NK-92 (cell line): ENCODE results near the gene AP4M1.

ENCODE experiments used
- DNase-seq: peaks from one replicate; lab custom pipeline; 2025; ENCODE audit not compliant: unreplicated experiment; lab: John Stamatoyannopoulos, UW

AP4M1 gene

DNA sequence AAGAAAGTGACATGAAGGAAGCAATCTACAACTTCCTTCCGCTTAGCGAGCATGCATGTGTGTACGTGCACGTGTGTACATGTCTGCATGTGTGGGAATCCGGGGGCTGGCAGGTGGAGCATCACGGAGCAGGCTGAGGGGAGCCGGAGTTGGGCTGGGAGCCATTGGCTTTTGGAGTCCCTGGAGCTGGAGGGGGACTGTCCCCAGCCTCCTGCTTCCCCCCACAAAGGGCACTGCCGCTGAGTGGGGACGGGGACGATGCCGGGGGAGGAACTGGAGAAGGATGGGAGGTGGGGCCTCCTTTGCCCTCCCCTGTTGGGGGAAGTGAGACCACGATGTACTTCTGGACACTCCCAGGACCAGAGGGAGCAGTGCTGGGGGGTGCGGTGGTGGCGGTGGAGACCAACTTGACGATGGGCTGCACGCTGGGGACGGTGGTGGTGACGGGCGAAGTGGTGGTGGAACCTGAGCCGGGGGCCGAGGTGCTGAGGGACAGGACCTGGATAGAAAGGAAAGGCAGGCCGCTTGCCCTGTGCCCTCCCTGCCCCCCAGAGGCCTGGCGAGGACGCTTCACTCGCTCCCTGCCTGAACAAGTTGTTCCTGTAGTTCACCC is 5.8 kb downstream of the AP4M1 start:
- DNase-seq, result no peak

DNA sequence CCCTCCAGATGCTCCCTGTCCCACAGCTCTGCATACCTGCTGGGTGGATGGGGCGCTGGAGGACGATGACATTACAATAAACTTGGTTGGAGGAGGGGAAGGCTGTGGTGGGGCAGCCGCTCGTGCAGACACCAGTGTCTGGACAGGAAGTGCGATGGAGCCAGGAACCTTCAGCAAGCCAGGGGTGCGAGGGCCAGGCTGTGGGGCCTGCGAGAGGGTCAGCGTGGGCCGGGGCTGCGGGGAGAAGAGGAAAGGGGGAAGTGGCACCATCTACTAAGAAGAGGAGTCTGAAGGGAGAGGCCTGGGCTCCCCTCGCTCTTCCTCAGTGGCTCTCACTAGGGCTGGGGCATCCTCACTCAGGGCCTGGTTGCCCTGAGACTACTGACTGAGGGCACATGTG is 6.4 kb downstream of the AP4M1 start:
- no peak for DNase-seq

DNA sequence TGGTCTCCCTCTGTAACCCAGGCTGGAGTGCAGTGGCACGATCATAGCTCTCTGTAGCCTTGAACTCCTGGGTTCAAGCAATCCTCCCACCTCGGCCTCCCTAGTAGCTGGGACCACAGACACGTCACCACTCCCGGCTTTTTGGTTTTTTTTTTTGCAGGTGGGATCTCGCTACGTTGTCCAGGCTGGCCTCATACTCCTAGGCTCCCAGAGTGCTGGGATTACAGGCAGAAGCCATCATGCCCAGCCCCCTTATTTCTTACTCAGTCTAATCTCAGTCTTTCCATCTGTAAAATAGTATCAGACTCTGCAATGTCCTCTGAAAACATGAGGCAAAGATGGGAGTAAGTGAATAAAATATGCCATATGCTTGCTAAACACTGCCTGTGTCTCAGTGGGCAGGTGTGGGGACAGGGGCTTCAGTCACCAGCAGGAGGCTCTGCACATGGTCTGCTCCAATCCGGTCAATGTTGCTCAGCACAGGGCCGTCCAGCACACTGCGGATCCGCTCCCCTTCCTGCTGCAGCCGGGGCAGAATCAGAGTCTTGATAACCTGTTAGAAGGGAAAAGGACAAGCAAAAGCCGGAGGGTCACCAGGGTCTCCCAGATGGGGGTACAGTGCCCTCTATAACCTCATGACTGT is 8.2 kb downstream of the AP4M1 start:
- DNase-seq, result no peak

DNA sequence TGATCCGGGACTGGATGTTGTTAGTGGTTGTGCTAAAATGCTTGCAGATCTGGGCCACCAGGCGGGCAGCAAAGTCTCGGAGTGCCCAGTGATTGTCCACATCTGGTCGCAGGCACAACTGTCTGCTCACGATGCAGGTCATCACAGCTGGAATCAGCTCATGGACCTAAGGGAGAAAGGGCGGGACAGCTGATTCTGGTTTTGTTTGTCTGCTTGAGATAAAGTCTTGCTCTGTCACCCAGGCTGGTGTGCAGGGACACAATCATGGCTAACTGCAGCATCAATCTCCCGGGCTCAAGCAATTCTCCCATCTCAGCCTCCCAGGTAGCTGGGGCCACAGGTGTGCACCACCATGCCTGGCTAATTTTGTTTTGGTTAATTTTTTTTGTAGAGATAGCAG is 9.7 kb downstream of the AP4M1 start:
- DNase-seq, result no peak

DNA sequence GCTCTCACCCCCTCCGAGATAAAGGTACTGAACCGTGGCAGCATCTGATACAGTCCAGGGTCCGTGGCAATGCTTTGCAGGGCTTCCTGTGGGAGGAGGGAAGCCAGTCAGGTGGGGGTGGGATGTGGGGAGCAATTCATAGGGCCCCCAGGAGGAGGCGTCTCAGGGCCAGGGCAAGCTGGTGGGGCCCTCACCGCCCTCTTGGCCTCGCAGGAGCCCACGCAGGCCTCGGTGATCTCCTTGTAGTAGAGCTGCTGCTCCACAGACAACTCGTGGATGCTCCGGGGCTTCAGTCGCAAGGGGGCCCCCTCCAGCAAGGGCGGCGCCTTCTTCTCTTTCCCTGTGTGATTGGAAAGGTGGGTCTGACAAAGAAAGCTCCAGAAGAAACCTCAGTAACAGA is 10.5 kb downstream of the AP4M1 start:
- no peak for DNase-seq

DNA sequence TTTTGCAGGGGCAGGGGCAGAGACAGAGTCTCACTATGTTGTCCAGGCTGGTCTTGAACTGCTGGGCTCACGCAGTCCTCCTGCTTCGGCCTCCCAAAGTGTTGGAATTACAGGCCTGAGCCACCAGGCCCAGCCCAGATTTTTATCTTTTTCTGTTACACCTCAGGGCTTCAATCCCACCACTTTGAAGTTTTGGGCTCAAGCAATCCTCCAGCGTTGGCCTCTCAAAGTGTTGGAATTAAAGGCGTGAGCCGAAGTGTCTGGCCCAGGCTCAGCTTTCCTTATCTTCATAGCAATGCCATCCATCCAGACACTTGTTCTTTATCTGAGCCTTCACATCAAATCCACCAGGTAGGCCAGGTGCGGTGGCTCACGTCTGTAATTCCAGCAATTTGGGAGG is 13.6 kb downstream of the AP4M1 start:
- no peak for DNase-seq

DNA sequence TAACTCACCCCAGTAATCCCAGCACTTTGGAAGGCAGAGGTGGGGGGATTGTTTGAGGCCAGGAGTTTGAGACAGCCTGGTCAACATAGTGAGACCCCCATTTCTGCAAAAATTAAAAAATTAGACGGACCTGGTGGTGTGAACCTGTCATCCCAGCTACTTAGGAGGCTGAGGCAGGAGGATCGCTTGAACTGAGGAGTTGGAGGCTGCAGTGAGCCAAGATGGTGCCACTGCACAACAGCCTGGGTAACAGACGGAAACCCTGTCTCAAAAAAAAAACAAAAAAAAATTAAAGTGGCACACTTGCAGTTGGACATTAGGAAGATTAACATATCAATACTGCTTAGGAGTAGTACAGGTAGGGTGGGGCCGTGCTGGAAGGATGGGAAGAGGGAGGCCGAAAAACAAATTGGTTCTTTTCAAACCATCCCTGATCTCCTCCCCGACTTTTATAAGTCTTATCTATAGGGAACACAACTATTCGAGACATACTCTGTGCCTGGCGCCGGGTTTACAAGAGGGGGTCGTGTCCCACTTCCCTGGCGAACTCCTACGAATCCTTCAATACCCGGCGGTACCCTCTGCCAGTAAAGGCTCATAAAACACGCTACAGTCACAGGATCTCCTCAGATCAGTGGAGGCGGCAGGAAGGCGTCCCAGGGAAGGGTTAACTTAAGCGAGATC is 17.1 kb downstream of the AP4M1 start:
- DNase-seq, result no peak

DNA sequence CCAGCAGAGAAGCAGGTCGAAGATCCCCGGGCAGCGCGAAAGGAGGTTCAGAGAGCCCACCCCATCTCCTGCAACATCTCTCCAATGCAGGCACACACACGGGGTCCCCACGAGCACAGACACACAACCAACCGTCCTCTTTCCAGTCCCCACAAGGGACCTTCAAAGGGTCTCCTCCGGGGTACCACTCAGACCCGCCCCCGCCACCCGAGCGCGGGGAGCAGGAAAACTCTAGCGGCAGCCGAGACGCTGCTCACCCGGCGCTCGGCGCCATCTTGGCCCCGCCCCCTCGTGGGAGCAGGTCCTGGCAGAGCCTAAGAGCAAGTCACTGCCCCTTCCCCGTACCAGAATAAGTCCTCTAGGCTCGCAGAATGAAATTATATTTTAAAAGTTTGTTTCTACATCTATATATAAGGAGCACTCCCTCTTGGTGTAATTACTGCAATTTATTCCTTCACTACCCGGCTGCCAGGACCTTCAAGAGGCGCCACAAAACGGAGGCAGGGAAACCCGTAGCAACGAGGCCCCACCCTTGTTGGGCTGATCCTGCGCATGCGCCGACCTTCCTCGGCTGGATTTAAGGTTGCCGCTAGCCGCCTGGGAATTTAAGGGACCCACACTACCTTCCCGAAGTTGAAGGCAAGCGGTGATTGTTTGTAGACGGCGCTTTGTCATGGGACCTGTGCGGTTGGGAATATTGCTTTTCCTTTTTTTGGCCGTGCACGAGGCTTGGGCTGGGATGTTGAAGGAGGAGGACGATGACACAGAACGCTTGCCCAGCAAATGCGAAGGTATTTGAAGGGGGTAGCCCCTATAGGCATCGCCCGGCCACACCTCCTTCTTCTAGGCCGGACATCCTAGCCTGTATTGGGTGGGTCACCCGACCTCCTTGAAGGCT is 17.9 kb downstream of the AP4M1 start, which contains the start of the genes CNPY4 and TAF6:
Gene CNPY4, plus strand, starts transcription at position 563 of the 898 bp plus-strand sequence. Its CDS starts 111 bp downstream, at position 674.
Gene TAF6, minus strand, starts transcription at position 287 of the 898 bp plus-strand sequence. CDS start 5,149 bp downstream, outside the sequence.
- peak; percentile 66 for DNase-seq

DNA sequence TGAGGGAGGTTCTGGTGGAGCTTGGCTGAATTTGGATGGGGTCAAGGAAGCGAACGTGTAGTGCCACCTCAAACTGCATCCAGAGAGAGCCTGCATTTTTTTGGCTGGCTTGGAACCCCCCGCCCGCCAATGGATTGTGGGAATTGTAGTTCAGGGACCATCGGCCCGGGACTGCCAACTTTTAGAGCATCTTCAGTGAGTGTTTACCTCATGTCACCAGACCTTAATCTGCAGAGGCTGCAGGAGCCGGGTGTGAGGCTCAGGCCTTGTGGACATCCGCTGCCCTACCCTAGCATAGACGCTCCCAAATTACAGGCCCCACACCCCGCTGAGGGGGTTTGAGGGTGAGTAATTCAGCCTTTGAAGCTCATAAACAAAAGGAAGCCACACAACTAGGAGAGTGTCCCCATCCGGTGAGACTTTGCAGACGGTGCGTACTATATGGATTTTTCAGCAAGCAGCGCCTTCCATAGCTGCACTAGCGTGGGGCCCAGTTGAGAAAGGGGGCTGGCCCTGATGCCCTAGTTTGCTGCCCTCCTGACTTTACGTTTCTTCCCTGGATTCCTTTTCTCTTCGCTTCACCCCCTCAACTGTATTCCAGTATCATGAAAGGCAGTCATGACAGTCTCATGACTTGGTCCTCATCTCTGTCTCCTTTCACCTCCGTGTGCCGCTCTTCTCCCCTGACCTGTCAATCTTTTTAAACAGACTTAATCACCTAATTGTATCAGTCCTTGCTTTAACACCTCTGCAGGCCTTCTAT is 18.7 kb downstream of the AP4M1 start:
- DNase-seq, result no peak

DNA sequence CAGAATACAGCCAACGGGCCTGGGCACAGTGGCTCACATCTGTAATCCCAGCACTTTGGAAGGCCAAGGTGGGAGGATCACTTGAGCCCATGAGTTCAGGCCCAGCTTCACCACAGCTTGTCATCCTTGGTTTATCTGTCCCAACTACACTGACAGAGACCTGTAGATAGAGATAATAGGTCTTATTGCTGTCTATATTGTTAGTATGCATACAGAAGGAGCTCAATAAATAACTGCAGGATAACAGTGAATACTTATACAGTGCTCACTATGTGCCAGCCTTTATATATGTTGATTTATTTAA is 19.2 kb downstream of the AP4M1 start:
- no peak for DNase-seq

DNA sequence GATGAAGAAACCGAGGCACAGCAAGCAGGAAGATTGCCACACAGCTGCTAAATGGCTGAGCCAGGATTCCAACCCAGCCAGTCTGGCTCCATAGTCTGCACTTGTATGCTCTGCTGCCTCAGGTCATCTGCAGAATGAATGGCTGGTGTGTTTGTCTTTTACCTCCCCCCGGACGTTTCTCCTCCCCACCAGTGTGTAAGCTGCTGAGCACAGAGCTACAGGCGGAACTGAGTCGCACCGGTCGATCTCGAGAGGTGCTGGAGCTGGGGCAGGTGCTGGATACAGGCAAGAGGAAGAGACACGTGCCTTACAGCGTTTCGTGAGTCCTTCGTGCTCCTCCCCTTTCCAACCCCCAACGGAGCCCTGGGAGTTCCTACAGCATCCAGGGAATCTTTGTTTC is 20.6 kb downstream of the AP4M1 start:
- no peak for DNase-seq

DNA sequence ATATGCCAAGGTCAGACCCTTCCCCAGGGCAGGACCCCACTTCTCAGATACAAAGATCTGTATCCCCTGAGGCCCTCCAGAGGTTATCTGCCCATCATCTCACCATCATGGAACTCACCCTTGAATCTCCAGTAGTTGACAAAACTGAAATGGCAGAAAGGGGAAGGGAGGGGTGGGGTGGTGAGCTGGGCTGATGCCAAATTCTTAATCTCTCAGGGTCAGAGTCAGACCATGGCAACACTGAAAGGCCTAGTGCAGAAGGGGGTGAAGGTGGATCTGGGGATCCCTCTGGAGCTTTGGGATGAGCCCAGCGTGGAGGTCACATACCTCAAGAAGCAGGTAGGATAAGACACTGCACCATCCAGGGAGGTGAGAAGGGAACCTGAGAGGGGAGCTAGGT is 21.1 kb downstream of the AP4M1 start:
- DNase-seq, result no peak

DNA sequence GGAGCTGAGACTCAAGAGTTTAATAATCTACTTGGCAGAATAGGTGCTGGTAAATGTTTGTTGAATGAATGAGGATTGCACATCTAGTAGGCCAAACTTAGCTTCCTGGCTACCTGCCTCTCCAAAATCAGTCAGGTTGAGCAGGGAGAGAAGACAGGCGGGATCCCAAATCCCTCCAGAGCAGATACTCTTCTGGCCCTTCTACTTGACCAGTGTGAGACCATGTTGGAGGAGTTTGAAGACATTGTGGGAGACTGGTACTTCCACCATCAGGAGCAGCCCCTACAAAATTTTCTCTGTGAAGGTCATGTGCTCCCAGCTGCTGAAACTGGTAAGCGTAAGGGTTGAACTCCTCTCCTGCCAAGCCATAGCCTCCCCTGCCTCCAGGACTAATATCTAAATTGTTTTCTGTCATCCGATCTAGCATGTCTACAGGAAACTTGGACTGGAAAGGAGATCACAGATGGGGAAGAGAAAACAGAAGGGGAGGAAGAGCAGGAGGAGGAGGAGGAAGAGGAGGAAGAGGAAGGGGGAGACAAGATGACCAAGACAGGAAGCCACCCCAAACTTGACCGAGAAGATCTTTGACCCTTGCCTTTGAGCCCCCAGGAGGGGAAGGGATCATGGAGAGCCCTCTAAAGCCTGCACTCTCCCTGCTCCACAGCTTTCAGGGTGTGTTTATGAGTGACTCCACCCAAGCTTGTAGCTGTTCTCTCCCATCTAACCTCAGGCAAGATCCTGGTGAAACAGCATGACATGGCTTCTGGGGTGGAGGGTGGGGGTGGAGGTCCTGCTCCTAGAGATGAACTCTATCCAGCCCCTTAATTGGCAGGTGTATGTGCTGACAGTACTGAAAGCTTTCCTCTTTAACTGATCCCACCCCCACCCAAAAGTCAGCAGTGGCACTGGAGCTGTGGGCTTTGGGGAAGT is 23.1 kb downstream of the AP4M1 start:
- no peak for DNase-seq

DNA sequence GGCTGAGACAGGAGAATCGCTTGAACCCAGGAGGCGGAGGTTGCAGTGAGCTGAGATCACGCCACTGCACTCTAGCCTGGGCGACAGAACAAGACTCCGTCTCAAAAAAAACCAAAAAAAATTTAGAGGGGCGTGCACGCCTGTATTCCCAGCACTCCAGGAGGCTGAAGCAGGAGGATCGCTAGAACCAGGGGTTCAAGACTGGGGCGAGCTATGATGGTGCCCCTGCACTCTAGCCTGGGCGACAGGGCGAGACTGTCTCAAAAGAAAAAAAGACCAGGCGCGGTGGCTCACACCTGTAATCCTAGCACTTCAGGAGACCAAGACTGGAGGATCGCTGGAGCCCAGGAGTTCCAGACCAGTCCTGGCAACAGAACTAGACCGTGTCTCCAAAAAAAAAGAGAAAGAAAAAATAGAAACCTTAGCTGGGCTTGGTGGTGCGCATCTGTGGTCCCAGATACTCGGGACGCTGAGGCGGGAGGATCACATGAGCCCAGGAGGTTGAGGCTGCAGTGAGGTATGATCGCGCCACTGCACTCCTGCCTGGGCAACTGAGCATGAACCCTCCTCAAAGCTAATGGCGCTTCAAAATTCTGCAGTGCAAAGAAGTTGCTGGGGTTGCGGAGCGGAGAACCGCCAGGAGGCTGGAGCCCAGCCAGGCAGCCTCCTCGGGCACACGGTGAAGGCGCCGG is 24.9 kb downstream of the AP4M1 start:
- no peak for DNase-seq

DNA sequence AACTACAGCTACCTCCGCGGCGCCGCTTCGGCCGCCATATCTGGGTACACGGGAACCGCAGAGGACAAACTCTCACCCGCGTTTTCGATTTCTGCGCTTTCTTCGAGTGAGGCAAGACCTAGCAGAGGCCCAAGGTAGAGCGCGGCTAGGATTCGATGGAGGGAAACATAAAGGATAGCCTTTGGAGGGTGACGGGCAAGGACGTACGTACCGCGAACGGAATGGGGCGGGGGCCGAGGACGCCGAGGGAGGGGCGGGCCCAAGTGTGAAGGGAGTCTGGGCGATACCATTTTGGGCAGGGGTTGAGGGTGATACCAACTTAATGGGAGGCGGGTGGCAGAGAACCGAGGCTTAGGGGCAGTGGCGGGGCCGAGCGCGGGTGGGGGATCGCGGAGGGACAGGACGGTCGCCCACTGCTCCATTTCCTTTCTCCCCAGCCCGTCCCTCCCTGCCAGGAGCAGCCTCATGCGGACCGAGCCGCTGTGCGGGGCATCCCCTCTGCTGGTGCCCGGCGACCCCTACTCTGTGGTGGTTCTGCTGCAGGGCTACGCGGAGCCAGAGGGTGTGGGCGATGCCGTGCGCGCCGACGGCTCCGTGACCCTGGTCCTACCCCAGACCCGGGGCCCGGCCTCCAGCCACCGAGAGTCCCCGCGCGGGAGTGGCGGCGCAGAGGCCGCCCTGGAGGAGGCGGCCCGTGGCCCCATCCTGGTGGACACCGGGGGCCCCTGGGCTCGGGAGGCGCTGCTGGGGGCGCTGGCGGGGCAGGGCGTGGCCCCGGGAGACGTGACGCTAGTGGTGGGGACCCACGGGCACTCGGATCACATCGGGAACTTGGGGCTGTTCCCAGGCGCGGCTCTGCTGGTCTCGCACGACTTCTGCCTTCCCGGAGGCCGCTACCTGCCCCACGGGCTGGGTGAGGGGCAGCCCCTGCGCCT is 25.8 kb downstream of the AP4M1 start, which contains the start of gene MBLAC1:
Gene MBLAC1, plus strand, starts transcription at position 37 of the 935 bp plus-strand sequence. Its CDS starts 429 bp downstream, at position 466.
- DNase-seq, result peak; percentile 51

DNA sequence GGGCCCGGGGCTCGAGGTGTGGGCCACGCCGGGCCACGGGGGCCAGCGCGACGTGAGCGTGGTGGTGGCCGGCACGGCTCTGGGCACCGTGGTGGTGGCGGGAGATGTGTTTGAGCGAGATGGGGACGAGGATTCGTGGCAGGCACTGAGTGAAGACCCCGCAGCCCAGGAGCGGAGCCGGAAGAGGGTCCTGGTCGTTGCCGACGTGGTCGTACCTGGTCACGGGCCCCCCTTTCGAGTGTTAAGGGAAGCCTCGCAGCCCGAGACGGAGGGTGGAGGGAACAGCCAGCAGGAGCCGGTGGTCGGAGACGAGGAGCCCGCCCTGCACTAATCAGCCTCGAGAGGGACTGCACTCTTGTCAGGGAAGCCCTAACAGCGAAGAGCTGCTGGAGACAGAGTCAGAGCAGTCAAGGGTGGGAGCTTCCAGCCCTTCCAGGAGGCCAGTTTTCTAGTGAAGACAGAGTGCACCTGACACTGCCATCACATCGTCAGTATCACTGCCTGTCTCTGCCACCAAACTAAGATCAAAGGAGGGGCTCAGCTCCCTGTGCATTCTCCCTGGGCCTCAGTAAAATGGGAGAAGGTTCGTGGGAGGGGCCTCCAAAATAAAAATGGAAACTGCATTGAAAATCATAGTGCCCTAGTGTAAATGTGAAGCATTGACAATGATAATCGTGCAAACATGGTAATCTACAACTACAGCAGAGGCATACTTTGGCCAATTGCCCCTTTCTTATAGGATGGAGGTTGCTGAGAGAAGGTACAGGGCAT is 26.6 kb downstream of the AP4M1 start:
- no peak for DNase-seq

DNA sequence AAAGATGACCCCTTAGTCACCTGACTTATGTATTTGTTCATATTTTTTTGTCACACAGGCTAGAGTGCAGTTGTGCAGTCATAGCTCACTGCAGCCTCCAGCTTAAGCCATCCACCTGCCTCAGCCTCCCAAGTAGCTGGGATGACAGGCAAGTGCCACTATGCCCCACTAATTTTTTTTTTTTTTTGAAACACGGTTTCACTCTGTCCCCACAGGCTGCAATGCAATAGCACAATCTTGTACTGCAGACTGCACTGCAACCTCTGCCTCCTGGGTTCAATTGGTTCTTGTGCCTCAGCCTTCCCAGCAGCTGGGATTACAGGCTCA is 27.2 kb downstream of the AP4M1 start:
- no peak for DNase-seq
